Measurements from ENCODE around the gene CAPN3.
A peak's percentile ranks its signal among the peaks of the same experiment; 100 is the strongest.

CAPN3 gene

DNA sequence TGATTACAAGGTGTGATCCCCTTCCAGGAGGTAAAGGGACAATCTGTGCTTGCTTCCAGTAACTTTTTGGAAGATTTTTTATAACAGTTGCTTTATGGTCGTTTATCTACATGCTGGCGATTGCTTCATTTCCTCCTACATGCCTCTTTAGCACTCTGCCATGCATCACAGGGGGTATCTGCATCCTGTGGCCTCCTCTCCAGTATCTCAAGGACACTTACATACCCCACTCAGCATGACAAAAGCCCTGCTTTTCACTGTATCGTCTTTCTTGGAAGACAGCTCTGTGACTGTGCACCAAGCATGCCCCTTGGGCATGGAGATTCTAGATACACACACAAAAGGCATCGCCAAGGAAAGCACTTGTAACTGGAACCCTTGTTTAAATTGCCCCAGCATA lies 25.3 kb downstream of the CAPN3 start:
- no peak for TF ChIP-seq CTCF (IDR thresholded peaks at IDR 0.05; ENCODE audit: extremely low read depth, insufficient read depth, missing control alignments)
- no peak for DNase-seq (ENCODE audit: low spot score)
- in situ Hi-C loops (cut with MboI; ENCODE audit: low pct_unique_long_range_greater_than_20kb, low sequenced_read_pairs, unreplicated experiment), result no loop called here

- peak; percentile 66 for TF ChIP-seq CTCF (IDR thresholded peaks at IDR 0.05; ENCODE audit: extremely low read depth, insufficient read depth, missing control alignments)
- in situ Hi-C loops (cut with MboI; ENCODE audit: low pct_unique_long_range_greater_than_20kb, low sequenced_read_pairs, unreplicated experiment), result no loop called here
- DNase-seq (ENCODE audit: low spot score), result peak; percentile 60
Observed at GRCh38 chr15:42385206-42385979, 26.1 kb downstream of the CAPN3 start.

DNA sequence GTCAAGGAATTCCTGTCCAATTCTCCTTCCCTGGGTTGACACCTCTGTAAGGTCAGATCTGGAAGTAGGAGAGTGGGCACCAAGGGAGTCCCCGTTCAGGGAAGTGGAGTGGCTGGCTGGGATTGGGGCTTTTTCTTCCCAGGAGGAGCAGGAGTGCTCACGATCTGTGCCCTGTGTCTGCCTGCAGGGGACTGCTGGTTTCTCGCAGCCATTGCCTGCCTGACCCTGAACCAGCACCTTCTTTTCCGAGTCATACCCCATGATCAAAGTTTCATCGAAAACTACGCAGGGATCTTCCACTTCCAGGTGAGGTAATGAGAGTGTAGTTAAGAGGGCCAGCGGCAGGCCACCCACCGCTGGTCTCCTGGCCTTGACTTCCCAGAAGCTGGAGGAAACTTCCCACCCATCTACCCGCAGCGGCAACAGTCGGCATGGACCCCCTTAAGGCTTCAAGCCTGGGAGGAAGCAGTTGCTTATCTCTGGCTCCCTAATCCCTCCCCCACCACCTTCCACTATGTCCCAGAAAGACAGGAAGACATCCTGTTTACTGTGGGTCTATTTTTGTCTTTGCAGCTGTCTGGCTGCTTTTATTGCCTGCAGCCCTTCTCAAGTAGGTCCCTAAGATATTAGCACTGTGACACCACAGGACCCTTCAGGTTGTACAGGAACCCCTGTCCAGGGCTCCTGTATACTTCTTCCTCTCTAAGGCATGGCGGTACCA lies 26.8 kb downstream of the CAPN3 start:
- no peak for DNase-seq (ENCODE audit: low spot score)
- no peak for TF ChIP-seq CTCF (IDR thresholded peaks at IDR 0.05; ENCODE audit: extremely low read depth, insufficient read depth, missing control alignments)
- in situ Hi-C loops (cut with MboI; ENCODE audit: low pct_unique_long_range_greater_than_20kb, low sequenced_read_pairs, unreplicated experiment), result no loop called here

- TF ChIP-seq CTCF (IDR thresholded peaks at IDR 0.05; ENCODE audit: extremely low read depth, insufficient read depth, missing control alignments), result no peak
- in situ Hi-C loops (cut with MboI; ENCODE audit: low pct_unique_long_range_greater_than_20kb, low sequenced_read_pairs, unreplicated experiment), result no loop called here
- DNase-seq (ENCODE audit: low spot score), result no peak
Observed at GRCh38 chr15:42387603-42388002, 28.3 kb downstream of the CAPN3 start.

- in situ Hi-C loops (cut with MboI; ENCODE audit: low pct_unique_long_range_greater_than_20kb, low sequenced_read_pairs, unreplicated experiment), result no loop called here
- DNase-seq (ENCODE audit: low spot score), result no peak
- no peak for TF ChIP-seq CTCF (IDR thresholded peaks at IDR 0.05; ENCODE audit: extremely low read depth, insufficient read depth, missing control alignments)
Observed at GRCh38 chr15:42392309-42393024, 33.2 kb downstream of the CAPN3 start.

DNA sequence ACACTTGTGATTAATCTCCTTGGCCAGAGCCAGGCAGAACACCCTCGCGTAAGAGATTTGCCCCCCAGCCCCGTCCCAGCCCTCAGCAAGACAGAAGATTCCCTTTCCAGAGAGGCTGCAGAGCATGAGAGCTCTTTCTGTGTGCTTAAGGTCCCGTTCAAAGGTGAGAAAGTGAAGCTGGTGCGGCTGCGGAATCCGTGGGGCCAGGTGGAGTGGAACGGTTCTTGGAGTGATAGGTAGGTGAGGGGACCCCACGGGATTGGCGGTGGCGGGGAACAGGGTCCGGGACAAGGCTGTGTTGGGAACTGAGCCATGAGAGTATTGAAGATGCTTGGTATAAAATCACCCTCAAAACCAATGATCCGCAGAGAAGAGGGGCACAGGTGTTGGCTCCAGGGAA lies 34.8 kb downstream of the CAPN3 start:
- no peak for DNase-seq (ENCODE audit: low spot score)
- no peak for TF ChIP-seq CTCF (IDR thresholded peaks at IDR 0.05; ENCODE audit: extremely low read depth, insufficient read depth, missing control alignments)
- in situ Hi-C loops (cut with MboI; ENCODE audit: low pct_unique_long_range_greater_than_20kb, low sequenced_read_pairs, unreplicated experiment), result no loop called here
